Nephron (organoid): ENCODE results near the gene VAV1.

Experiments
- H3K27ac Mint-ChIP-seq, 3 experiments: 2 replicates each; pipeline ENCODE4 v1.8.0; 2020; ENCODE audit warnings: mixed read lengths in 3 of 3, mild to moderate bottlenecking in 2 of 3, moderate library complexity in 1 of 3
- H3K27me3 Mint-ChIP-seq: 2 replicates; pipeline ENCODE4 v1.8.0; 2021; ENCODE audit warnings: low read depth, mild to moderate bottlenecking, moderate library complexity, mixed read lengths
- H3K36me3 Mint-ChIP-seq: 2 replicates; pipeline ENCODE4 v1.8.0; 2020; ENCODE audit warnings: low read depth, mixed read lengths
- H3K4me1 Mint-ChIP-seq: 2 replicates; pipeline ENCODE4 v1.8.0; 2020; ENCODE audit warnings: mixed read lengths
- H3K4me3 Mint-ChIP-seq, 3 experiments: 2 replicates each; pipeline ENCODE4 v1.8.0; 2020; ENCODE audit warnings: mild to moderate bottlenecking in 3 of 3, mixed read lengths in 3 of 3, moderate library complexity in 2 of 3
- H3K9me3 Mint-ChIP-seq: 2 replicates; pipeline ENCODE4 v1.8.0; 2020; ENCODE audit warnings: mixed read lengths
- TF ChIP-seq, protein P1 (sequence below), 3 experiments: fragments of 200-600 bp; sonication (generic); IDR thresholded peaks; one replicate each; pipeline ENCODE4 v1.5.0; 2021; ENCODE audit warnings: antibody characterized with exemption in 3 of 3; ENCODE audit not compliant: unreplicated experiment in 3 of 3

The VAV1 gene

DNA sequence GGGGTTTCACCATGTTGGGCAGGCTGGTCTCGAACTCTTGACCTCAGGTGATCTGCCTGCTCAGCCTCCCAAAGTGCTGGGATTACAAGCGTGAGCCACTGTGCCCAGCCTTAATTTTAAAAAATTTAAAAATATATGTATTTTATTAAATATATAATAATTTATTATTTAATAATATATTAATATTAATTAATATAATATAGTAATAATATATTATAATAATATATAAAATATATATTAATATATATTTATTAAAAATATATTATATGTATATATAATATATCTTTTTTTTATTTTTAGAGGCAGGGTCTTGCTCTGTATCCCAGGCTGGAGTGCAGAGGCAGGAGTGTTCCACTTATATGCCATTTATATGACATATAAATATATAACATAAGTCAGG lies 61.9 kb downstream of the VAV1 start:
- no peaks in the 10 kb centered on the region for H3K4me1 Mint-ChIP-seq
- no peak overlapping the region for H3K27ac Mint-ChIP-seq
- H3K4me3 Mint-ChIP-seq, result no peak overlapping the region
- H3K9me3 Mint-ChIP-seq, result peaks cover 7% of the 10 kb centered on the region
- H3K27me3 Mint-ChIP-seq, result peaks cover 9% of the 10 kb centered on the region
- no peaks in the 10 kb centered on the region for H3K36me3 Mint-ChIP-seq
- TF ChIP-seq, protein P1, sequence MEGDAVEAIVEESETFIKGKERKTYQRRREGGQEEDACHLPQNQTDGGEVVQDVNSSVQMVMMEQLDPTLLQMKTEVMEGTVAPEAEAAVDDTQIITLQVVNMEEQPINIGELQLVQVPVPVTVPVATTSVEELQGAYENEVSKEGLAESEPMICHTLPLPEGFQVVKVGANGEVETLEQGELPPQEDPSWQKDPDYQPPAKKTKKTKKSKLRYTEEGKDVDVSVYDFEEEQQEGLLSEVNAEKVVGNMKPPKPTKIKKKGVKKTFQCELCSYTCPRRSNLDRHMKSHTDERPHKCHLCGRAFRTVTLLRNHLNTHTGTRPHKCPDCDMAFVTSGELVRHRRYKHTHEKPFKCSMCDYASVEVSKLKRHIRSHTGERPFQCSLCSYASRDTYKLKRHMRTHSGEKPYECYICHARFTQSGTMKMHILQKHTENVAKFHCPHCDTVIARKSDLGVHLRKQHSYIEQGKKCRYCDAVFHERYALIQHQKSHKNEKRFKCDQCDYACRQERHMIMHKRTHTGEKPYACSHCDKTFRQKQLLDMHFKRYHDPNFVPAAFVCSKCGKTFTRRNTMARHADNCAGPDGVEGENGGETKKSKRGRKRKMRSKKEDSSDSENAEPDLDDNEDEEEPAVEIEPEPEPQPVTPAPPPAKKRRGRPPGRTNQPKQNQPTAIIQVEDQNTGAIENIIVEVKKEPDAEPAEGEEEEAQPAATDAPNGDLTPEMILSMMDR (IDR thresholded peaks at IDR 0.05; ENCODE audit: unreplicated experiment in 3 of 3), result no peak

GRCh38 chr19:6835501-6835900 lies 63.0 kb downstream of the VAV1 start:
- Mint-ChIP-seq H3K36me3 (no peaks in the 10 kb centered on the region), H3K4me3 (no peak overlapping the region), H3K27me3 (peaks cover 7% of the 10 kb centered on the region), H3K9me3 (peaks cover 5% of the 10 kb centered on the region), H3K27ac (no peak overlapping the region), H3K4me1 (no peaks in the 10 kb centered on the region)
- TF ChIP-seq, protein P1 (IDR thresholded peaks at IDR 0.05; ENCODE audit: unreplicated experiment in 3 of 3), result no peak

GRCh38 chr19:6837525-6837924 lies 65.0 kb downstream of the VAV1 start:
- Mint-ChIP-seq H3K27me3 (no peaks in the 10 kb centered on the region), H3K36me3 (no peaks in the 10 kb centered on the region), H3K4me3 (no peak overlapping the region), H3K27ac (no peak overlapping the region), H3K4me1 (no peaks in the 10 kb centered on the region), H3K9me3 (peaks cover 5% of the 10 kb centered on the region)
- TF ChIP-seq, protein P1 (IDR thresholded peaks at IDR 0.05; ENCODE audit: unreplicated experiment in 3 of 3), result no peak

DNA sequence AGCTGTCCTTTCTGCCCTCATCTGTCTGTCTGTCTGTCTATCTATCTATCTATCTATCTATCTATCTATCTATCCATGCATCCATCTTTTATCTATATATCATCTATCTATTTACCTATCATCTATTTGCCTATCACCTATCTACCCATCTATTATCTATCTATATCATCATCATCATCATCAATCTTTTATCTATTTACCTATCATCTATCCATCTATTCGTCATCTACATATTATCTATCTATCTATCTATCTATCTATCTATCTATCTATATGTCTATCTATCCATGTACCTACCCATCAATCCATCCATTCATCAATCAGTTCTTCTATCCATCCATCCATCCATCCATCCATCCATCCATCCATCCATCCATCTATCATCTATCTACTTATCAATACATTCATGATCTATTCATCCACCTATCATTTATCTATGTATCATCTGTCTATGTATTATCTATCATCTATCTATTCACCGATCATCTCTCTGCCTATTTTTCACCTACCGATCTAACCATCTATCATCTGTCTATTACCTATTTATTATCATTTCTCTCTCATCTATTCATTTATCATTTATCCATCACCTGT lies 65.7 kb downstream of the VAV1 start:
- Mint-ChIP-seq H3K9me3 (peaks cover 5% of the 10 kb centered on the region), H3K27me3 (no peaks in the 10 kb centered on the region), H3K36me3 (no peaks in the 10 kb centered on the region), H3K4me1 (no peaks in the 10 kb centered on the region), H3K27ac (no peak overlapping the region), H3K4me3 (no peak overlapping the region)
- TF ChIP-seq, protein P1 (IDR thresholded peaks at IDR 0.05; ENCODE audit: unreplicated experiment in 3 of 3), result no peak

DNA sequence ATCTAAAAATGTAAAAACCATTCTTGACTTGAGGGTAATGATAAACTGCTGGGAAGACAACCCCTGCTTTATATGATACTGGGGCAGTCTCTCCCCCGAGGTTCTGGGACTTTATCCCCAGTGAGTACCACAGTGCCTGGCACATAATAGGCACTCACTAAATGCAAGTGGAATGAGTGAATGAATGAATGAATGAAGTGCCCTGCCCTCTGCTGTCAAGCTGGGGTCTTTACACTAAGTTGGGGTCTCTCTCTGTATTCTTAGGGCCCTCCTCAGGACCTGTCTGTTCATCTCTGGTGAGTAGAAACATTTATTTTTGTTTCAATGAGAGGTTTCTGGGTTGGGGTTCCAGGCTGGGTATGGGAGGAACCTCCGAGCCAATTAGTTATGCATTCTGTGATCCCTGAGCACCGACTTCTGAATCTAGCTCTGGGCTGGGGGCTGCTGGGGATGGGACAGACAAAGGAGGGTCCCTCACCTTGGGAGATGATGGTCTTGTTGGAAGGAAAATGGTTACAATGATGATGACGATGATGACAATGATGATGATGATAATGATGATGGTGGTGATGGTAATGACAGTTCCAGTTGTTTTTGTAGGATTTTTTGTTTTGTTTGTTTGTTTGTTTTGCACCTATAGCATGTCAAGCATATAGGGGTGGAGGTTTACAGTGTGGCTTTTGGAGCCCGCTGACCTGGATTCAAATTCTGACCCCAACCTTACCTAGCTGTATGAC lies 70.5 kb downstream of the VAV1 start:
- Mint-ChIP-seq H3K4me1 (no peaks in the 10 kb centered on the region), H3K36me3 (no peaks in the 10 kb centered on the region), H3K4me3 (no peak overlapping the region), H3K9me3 (peaks cover under 1% of the 10 kb centered on the region), H3K27me3 (peaks cover 4% of the 10 kb centered on the region), H3K27ac (no peak overlapping the region)
- TF ChIP-seq, protein P1 (IDR thresholded peaks at IDR 0.05; ENCODE audit: unreplicated experiment in 3 of 3), result no peak

DNA sequence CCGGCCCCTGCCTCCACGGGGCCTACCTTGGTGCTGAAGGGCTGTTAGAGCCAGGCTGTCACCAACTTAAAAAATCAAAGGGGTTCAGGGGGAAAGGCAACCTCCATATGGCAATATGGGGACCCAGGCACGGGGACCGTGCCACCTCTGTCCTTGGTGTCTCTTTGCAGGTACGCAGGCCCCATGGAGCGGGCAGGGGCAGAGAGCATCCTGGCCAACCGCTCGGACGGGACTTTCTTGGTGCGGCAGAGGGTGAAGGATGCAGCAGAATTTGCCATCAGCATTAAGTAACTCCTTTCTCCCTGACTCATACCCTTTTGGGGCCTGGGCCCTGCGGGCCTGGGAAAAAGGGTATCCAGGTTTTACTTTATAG lies 75.3 kb downstream of the VAV1 start:
- Mint-ChIP-seq H3K27me3 (peaks cover 4% of the 10 kb centered on the region), H3K4me1 (peaks cover 4% of the 10 kb centered on the region), H3K4me3 (no peak overlapping the region), H3K36me3 (no peaks in the 10 kb centered on the region), H3K9me3 (peaks cover 4% of the 10 kb centered on the region), H3K27ac (no peak overlapping the region)
- TF ChIP-seq, protein P1 (IDR thresholded peaks at IDR 0.05; ENCODE audit: unreplicated experiment in 3 of 3), result no peak
